Measurements from ENCODE around the gene CIRBP. TPM values are rescaled to one million over a fixed set of nuclear protein-coding genes. Genes with fewer than 3 reads are reported as not detected.

Gene CIRBP
- total and polyA plus RNA-seq, 2 of the 13 experiments (the other 11 are each of a cell fraction or from before 2014, with no cell fraction given) = 133 to 140 TPM

DNA sequence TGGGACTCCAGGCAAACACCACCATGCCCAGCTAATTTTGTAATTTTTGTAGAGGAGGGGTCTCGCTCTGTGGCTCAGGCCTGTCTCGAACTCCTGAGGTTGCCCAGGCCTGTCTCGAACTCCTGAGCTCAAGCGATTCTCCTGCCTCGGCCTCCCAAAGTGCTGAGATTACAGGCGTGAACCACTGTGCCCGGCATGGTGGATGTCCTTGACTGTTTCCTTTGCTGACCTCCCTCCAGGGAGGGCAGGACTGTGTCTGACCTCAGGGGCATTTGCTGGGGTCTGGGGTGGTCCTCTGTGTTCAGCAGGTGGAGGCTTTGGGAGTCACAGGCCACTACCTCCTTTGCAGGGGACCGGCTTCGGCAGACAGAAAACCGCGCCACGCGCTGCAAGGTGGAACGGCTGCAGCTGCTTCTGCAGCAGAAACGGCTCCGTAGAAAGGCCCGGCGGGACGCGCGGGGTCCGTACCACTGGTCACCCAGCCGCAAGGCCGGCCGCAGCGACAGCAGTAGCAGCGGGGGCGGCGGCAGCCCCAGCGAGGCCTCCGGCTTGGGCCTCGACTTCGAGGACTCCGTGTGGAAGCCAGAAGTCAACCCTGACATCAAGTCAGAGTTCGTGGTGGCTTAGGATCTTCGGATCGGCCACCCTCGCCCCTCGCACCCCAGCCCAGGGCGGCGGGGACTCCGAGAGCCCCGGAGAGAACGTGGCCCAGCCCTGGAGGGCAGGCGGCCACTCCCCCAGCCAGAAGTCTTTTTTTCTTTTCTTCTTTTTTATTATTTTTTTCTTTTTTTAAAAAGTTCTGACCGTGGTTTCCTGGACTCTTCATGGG is 12.3 kb upstream of the CIRBP start:
- BruUV-seq (replicated peaks) = no TSS peak
- H3K9ac ChIP-seq (ENCODE audit: insufficient read depth, low read depth, low read length) = no peak overlapping the region
- H4K20me1 ChIP-seq (ENCODE audit: insufficient read depth, low read length) = peaks cover 53% of the 10 kb centered on the region; the same call in 1 of the 2 replicates
- intact Hi-C loops (cut with micrococcal nuclease; ENCODE audit: unreplicated experiment) (no loop called here), in situ Hi-C loops (cut with HindIII; ENCODE audit: extremely low pct_ligation_motif_present, low pct_unique_long_range_greater_than_20kb) (no loop called here)
- no peak overlapping the region for H2AFZ ChIP-seq (ENCODE audit: low read length)
- no peaks in the 10 kb centered on the region for H3K9me3 ChIP-seq (ENCODE audit: low read length)
- FAIRE-seq (no peak), ATAC-seq (no peak), DNase-seq (ENCODE audit: low spot score) (no peak)
- H3K4me2 ChIP-seq (ENCODE audit: low read depth, low read length) = no peak overlapping the region
- ChIA-PET CTCF (ENCODE audit: low intra/inter-chr PET ratio, low total read pairs) (no interaction called here), POLR2A (interaction anchor here (12.8 to 13.7 kb wide), 2 partner anchors 8 to 13 kb away, joined by 464 to 668 read pairs; partner anchors contain the start of genes ATP5F1D and CIRBP)
- peak overlapping the region; percentile 29 for H3K27ac ChIP-seq (ENCODE audit: extremely low read length, insufficient read depth, low read length)
- H3K27me3 ChIP-seq (ENCODE audit: control insufficient read depth in 1 of 2, insufficient read depth in 2 of 2, low read length in 2 of 2) = no peaks in the 10 kb centered on the region
- H3K4me3 ChIP-seq (replicated peaks in 1 of 3; ENCODE audit: insufficient read depth in 1 of 3, low read depth in 2 of 3, low read length in 3 of 3) = no peak overlapping the region
- H3K36me3 ChIP-seq (replicated peaks in 1 of 2; ENCODE audit: control insufficient read depth in 1 of 2, insufficient read depth in 2 of 2, low read length in 2 of 2) = peaks cover 18 to 38% of the 10 kb centered on the region in 2 experiments
- H3K4me1 ChIP-seq (ENCODE audit: insufficient read depth, low read length) = peaks cover 77% of the 10 kb centered on the region
- peaks cover 23% of the 10 kb centered on the region for H3K79me2 ChIP-seq (ENCODE audit: insufficient read depth, low read length)
- WGBS (ENCODE audit: low lambda C conversion rate) = 95% methylated on average over 44 of the region's 46 CpGs
- TF ChIP-seq, protein P1, sequence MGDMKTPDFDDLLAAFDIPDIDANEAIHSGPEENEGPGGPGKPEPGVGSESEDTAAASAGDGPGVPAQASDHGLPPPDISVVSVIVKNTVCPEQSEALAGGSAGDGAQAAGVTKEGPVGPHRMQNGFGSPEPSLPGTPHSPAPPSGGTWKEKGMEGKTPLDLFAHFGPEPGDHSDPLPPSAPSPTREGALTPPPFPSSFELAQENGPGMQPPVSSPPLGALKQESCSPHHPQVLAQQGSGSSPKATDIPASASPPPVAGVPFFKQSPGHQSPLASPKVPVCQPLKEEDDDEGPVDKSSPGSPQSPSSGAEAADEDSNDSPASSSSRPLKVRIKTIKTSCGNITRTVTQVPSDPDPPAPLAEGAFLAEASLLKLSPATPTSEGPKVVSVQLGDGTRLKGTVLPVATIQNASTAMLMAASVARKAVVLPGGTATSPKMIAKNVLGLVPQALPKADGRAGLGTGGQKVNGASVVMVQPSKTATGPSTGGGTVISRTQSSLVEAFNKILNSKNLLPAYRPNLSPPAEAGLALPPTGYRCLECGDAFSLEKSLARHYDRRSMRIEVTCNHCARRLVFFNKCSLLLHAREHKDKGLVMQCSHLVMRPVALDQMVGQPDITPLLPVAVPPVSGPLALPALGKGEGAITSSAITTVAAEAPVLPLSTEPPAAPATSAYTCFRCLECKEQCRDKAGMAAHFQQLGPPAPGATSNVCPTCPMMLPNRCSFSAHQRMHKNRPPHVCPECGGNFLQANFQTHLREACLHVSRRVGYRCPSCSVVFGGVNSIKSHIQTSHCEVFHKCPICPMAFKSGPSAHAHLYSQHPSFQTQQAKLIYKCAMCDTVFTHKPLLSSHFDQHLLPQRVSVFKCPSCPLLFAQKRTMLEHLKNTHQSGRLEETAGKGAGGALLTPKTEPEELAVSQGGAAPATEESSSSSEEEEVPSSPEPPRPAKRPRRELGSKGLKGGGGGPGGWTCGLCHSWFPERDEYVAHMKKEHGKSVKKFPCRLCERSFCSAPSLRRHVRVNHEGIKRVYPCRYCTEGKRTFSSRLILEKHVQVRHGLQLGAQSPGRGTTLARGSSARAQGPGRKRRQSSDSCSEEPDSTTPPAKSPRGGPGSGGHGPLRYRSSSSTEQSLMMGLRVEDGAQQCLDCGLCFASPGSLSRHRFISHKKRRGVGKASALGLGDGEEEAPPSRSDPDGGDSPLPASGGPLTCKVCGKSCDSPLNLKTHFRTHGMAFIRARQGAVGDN (CRISPR knock-in tag; IDR thresholded peaks at IDR 0.05) = peak; percentile 35; the same call in 1 of the 2 replicates
- TF ChIP-seq SALL1 (CRISPR knock-in tag; IDR thresholded peaks at IDR 0.05) (no peak), ZNF577 (CRISPR knock-in tag; IDR thresholded peaks at IDR 0.05; ENCODE audit: borderline replicate concordance, low read depth) (no peak), HNRNPL (IDR thresholded peaks at IDR 0.05; ENCODE audit: low read depth, low read length) (0 out of 2 replicates have a peak, but pooled peaks have one; percentile 18), ZFP82 (CRISPR knock-in tag; IDR thresholded peaks at IDR 0.05; ENCODE audit: borderline replicate concordance) (no peak), ZNF563 (CRISPR knock-in tag; IDR thresholded peaks at IDR 0.05) (no peak), HOXA7 (CRISPR knock-in tag; IDR thresholded peaks at IDR 0.05) (no peak), BRCA1 (CRISPR knock-in tag; IDR thresholded peaks at IDR 0.05) (no peak), ZNF841 (CRISPR knock-in tag; IDR thresholded peaks at IDR 0.05; ENCODE audit: borderline replicate concordance) (no peak), ZXDC (CRISPR knock-in tag; IDR thresholded peaks at IDR 0.05) (no peak), ZNF784 (CRISPR knock-in tag; IDR thresholded peaks at IDR 0.05; ENCODE audit: borderline replicate concordance) (no peak), MATR3 (CRISPR knock-in tag; IDR thresholded peaks at IDR 0.05) (no peak), NFYB (CRISPR knock-in tag; IDR thresholded peaks at IDR 0.05) (no peak), ZZZ3 (CRISPR knock-in tag; IDR thresholded peaks at IDR 0.05; ENCODE audit: borderline replicate concordance) (no peak), BCL6 (CRISPR knock-in tag; IDR thresholded peaks at IDR 0.05) (no peak), ZNF569 (CRISPR knock-in tag; IDR thresholded peaks at IDR 0.05; ENCODE audit: borderline replicate concordance) (no peak), EEA1 (CRISPR knock-in tag; IDR thresholded peaks at IDR 0.05; ENCODE audit: borderline replicate concordance) (no peak)

All from HepG2 (cell line).